Mucosa of stomach (tissue), 1 donor: ENCODE measurements around the gene CBLN4.

Source experiments
- H3K27me3 ChIP-seq: one replicate; pipeline ENCODE4 v1.7.0; 2013; ENCODE audit warnings: mild to moderate bottlenecking, low read length; ENCODE audit not compliant: control insufficient read depth, insufficient read depth
- H3K36me3 ChIP-seq: one replicate; pipeline ENCODE4 v1.7.0; 2013; ENCODE audit warnings: low read length; ENCODE audit not compliant: control insufficient read depth, insufficient read depth
- H3K4me1 ChIP-seq: one replicate; pipeline ENCODE4 v1.7.0; 2013; ENCODE audit warnings: mild to moderate bottlenecking, low read length; ENCODE audit not compliant: control insufficient read depth, insufficient read depth
- H3K4me3 ChIP-seq: one replicate; pipeline ENCODE4 v1.7.0; 2013; ENCODE audit warnings: low read length
- H3K9ac ChIP-seq: one replicate; pipeline ENCODE4 v1.7.0; 2013; ENCODE audit warnings: mild to moderate bottlenecking, low read length, moderate library complexity
- H3K9me3 ChIP-seq: one replicate; pipeline ENCODE4 v1.7.0; 2013; ENCODE audit warnings: mild to moderate bottlenecking, low read length, moderate library complexity; ENCODE audit not compliant: control insufficient read depth
- donor health status: Pancreatic carcinoma.

The CBLN4 gene

GRCh38 chr20:56005389-56005715 is at the start of gene CBLN4:
Gene CBLN4, minus strand, starts transcription at chr20:56005519. Its CDS starts 1,348 bp downstream, at chr20:56004171.
- Histone ChIP-seq H3K36me3 (no peaks in the 10 kb centered on the region), H3K9me3 (no peaks in the 10 kb centered on the region), H3K4me3 (no peak within 1 kb of the TSS), H3K27me3 (peaks cover 50% of the 10 kb centered on the region), H3K4me1 (peaks cover 22% of the 10 kb centered on the region), H3K9ac (no peak within 1 kb of the TSS)

- Histone ChIP-seq H3K4me1 (no peaks in the 10 kb centered on the region), H3K4me3 (no peak overlapping the region), H3K27me3 (no peaks in the 10 kb centered on the region), H3K36me3 (no peaks in the 10 kb centered on the region), H3K9ac (no peak overlapping the region), H3K9me3 (no peaks in the 10 kb centered on the region)
These were observed 37.9 kb upstream of the CBLN4 start for GRCh38 chr20:56043227-56043626.

GRCh38 chr20:56032251-56032650 is 26.9 kb upstream of the CBLN4 start:
- H3K9ac ChIP-seq: no peak overlapping the region
- no peaks in the 10 kb centered on the region for H3K27me3 ChIP-seq
- no peaks in the 10 kb centered on the region for H3K9me3 ChIP-seq
- H3K4me1 ChIP-seq: no peaks in the 10 kb centered on the region
- no peak overlapping the region for H3K4me3 ChIP-seq
- no peaks in the 10 kb centered on the region for H3K36me3 ChIP-seq

- Histone ChIP-seq H3K27me3 (no peaks in the 10 kb centered on the region), H3K9me3 (no peaks in the 10 kb centered on the region), H3K4me1 (no peaks in the 10 kb centered on the region), H3K36me3 (no peaks in the 10 kb centered on the region), H3K9ac (no peak overlapping the region), H3K4me3 (no peak overlapping the region)
These were observed 13.4 kb upstream of the CBLN4 start for GRCh38 chr20:56018716-56019115.

GRCh38 chr20:56018194-56018593 is 12.9 kb upstream of the CBLN4 start:
- no peaks in the 10 kb centered on the region for H3K4me1 ChIP-seq
- no peak overlapping the region for H3K4me3 ChIP-seq

GRCh38 chr20:56017560-56017959 is 12.2 kb upstream of the CBLN4 start:
- H3K4me1 ChIP-seq: no peaks in the 10 kb centered on the region
- H3K9ac ChIP-seq: no peak overlapping the region
- H3K27me3 ChIP-seq: no peaks in the 10 kb centered on the region
- no peak overlapping the region for H3K4me3 ChIP-seq
- no peaks in the 10 kb centered on the region for H3K36me3 ChIP-seq
- no peaks in the 10 kb centered on the region for H3K9me3 ChIP-seq

More at GRCh38 chr20:56018194-56018593, 12.9 kb upstream of the CBLN4 start:
- Histone ChIP-seq H3K9me3 (no peaks in the 10 kb centered on the region), H3K27me3 (no peaks in the 10 kb centered on the region), H3K36me3 (no peaks in the 10 kb centered on the region), H3K9ac (no peak overlapping the region)

- no peak overlapping the region for H3K9ac ChIP-seq
- no peak overlapping the region for H3K4me3 ChIP-seq
- H3K4me1 ChIP-seq: no peaks in the 10 kb centered on the region
- no peaks in the 10 kb centered on the region for H3K36me3 ChIP-seq
- H3K27me3 ChIP-seq: no peaks in the 10 kb centered on the region
- no peaks in the 10 kb centered on the region for H3K9me3 ChIP-seq
These were observed 9.7 kb upstream of the CBLN4 start for GRCh38 chr20:56014998-56015397.

- Histone ChIP-seq H3K36me3 (no peaks in the 10 kb centered on the region), H3K27me3 (no peaks in the 10 kb centered on the region), H3K4me1 (no peaks in the 10 kb centered on the region), H3K9me3 (no peaks in the 10 kb centered on the region), H3K9ac (no peak overlapping the region), H3K4me3 (no peak overlapping the region)
These were observed 8.8 kb upstream of the CBLN4 start for GRCh38 chr20:56014151-56014550.

- no peaks in the 10 kb centered on the region for H3K36me3 ChIP-seq
- H3K4me3 ChIP-seq: no peak overlapping the region
- peaks cover 22% of the 10 kb centered on the region for H3K4me1 ChIP-seq
- H3K9ac ChIP-seq: no peak overlapping the region
- H3K9me3 ChIP-seq: no peaks in the 10 kb centered on the region
- H3K27me3 ChIP-seq: peaks cover 50% of the 10 kb centered on the region
These were observed 519 bp downstream of the CBLN4 start for GRCh38 chr20:56004611-56005388.

- no peaks in the 10 kb centered on the region for H3K36me3 ChIP-seq
- H3K4me3 ChIP-seq: no peak overlapping the region
- peaks cover 50% of the 10 kb centered on the region for H3K27me3 ChIP-seq
- H3K9ac ChIP-seq: no peak overlapping the region
- H3K9me3 ChIP-seq: no peaks in the 10 kb centered on the region
- peaks cover 22% of the 10 kb centered on the region for H3K4me1 ChIP-seq
These were observed 1.3 kb downstream of the CBLN4 start for GRCh38 chr20:56004007-56004406.

- H3K4me3 ChIP-seq: no peak overlapping the region
These were observed 2.2 kb downstream of the CBLN4 start for GRCh38 chr20:56002908-56003800.

GRCh38 chr20:56001890-56002289 is 3.4 kb downstream of the CBLN4 start:
- no peak overlapping the region for H3K9ac ChIP-seq
- no peak overlapping the region for H3K4me3 ChIP-seq
- no peaks in the 10 kb centered on the region for H3K36me3 ChIP-seq
- H3K27me3 ChIP-seq: peaks cover 42% of the 10 kb centered on the region
- peaks cover 22% of the 10 kb centered on the region for H3K4me1 ChIP-seq
- H3K9me3 ChIP-seq: no peaks in the 10 kb centered on the region

More at GRCh38 chr20:56002908-56003800, 2.2 kb downstream of the CBLN4 start:
- H3K9ac ChIP-seq: no peak overlapping the region
- no peaks in the 10 kb centered on the region for H3K9me3 ChIP-seq
- no peaks in the 10 kb centered on the region for H3K36me3 ChIP-seq
- peaks cover 22% of the 10 kb centered on the region for H3K4me1 ChIP-seq
- H3K27me3 ChIP-seq: peaks cover 50% of the 10 kb centered on the region
